Liver (tissue), 9 donors: Measurements from ENCODE around the gene BCKDK. TPM values are rescaled to one million over a fixed set of nuclear protein-coding genes. Genes with fewer than 3 reads are reported as not detected.

ENCODE experiments used
- DNase-seq: peaks from one replicate; pipeline ENCODE4 v3.0.0-alpha.2; 2017; ENCODE audit warnings: low spot score
- H3K27ac ChIP-seq, 2 donors: one replicate each; pipeline ENCODE4 v1.7.0; 2013; ENCODE audit warnings: inconsistent platforms in 2 of 2, low read length in 2 of 2, control low read depth in 1 of 2, low read depth in 1 of 2, mild to moderate bottlenecking in 1 of 2
- H3K27me3 ChIP-seq, 4 donors: one replicate each; pipeline versions ENCODE4 v1.6.1 to v1.7.0; 2013; ENCODE audit warnings: low read length in 3 of 4, inconsistent platforms in 1 of 4, mild to moderate bottlenecking in 1 of 4, moderate library complexity in 1 of 4; ENCODE audit not compliant: control insufficient read depth in 4 of 4, insufficient read depth in 4 of 4
- H3K36me3 ChIP-seq, 4 donors: one replicate each; pipeline versions ENCODE4 v1.6.1 to v1.7.0; 2013; ENCODE audit warnings: low read length in 3 of 4, mild to moderate bottlenecking in 3 of 4, low read depth in 1 of 4, moderate library complexity in 1 of 4; ENCODE audit not compliant: control insufficient read depth in 4 of 4, insufficient read depth in 3 of 4
- H3K4me1 ChIP-seq, 4 donors: one replicate each; pipeline versions ENCODE4 v1.6.1 to v1.7.0; 2013; ENCODE audit warnings: low read length in 3 of 4, mild to moderate bottlenecking in 3 of 4, moderate library complexity in 1 of 4; ENCODE audit not compliant: control insufficient read depth in 4 of 4, insufficient read depth in 4 of 4
- H3K4me3 ChIP-seq, 3 donors: one replicate each; pipeline versions ENCODE4 v1.6.1 to v1.7.0; 2013; ENCODE audit warnings: low read length in 3 of 3, control low read depth in 1 of 3, low read depth in 1 of 3, mild to moderate bottlenecking in 1 of 3
- H3K9ac ChIP-seq, 2 donors: one replicate each; pipeline ENCODE4 v1.7.0; 2013; ENCODE audit warnings: low read length in 2 of 2, mild to moderate bottlenecking in 2 of 2, moderate library complexity in 2 of 2, control low read depth in 1 of 2, low read depth in 1 of 2
- H3K9me3 ChIP-seq, 4 donors: one replicate each; pipeline versions ENCODE4 v1.6.1 to v1.7.0; 2013; ENCODE audit warnings: low read length in 3 of 4; ENCODE audit not compliant: control insufficient read depth in 4 of 4
- ATF3 ChIP-seq: IDR thresholded peaks from 2 replicates; pipeline ENCODE4 v1.6.1; 2016; ENCODE audit warnings: antibody characterized with exemption
- EGR1 ChIP-seq, 2 donors: IDR thresholded peaks; 2 replicates each; pipeline ENCODE4 v1.6.1; 2016 to 2018; ENCODE audit warnings: antibody characterized with exemption in 2 of 2, low read depth in 2 of 2
- FOXA2 ChIP-seq: IDR thresholded peaks from 2 replicates; pipeline ENCODE4 v1.6.1; 2016; ENCODE audit warnings: antibody characterized with exemption
- GABPA ChIP-seq, 2 donors: IDR thresholded peaks in 1 of 2; conservative IDR thresholded peaks in 1 of 2; 2 replicates each; pipeline ENCODE4 v1.6.1; 2016; ENCODE audit warnings: antibody characterized with exemption in 2 of 2, mild to moderate bottlenecking in 1 of 2, moderate library complexity in 1 of 2
- JUND ChIP-seq, 2 donors: IDR thresholded peaks; 2 replicates each; pipeline ENCODE4 v1.6.1; 2016; ENCODE audit warnings: antibody characterized with exemption in 2 of 2
- NR2F2 ChIP-seq: IDR thresholded peaks from 2 replicates; pipeline ENCODE4 v1.6.1; 2016; ENCODE audit warnings: antibody characterized with exemption
- SP1 ChIP-seq: IDR thresholded peaks from 2 replicates; pipeline ENCODE4 v1.6.1; 2018; ENCODE audit warnings: antibody characterized with exemption, mild to moderate bottlenecking
- TAF1 ChIP-seq: conservative IDR thresholded peaks from 2 replicates; pipeline ENCODE4 v1.6.1; 2016; ENCODE audit warnings: antibody characterized with exemption, mild to moderate bottlenecking
- YY1 ChIP-seq: IDR thresholded peaks from 2 replicates; pipeline ENCODE4 v1.6.1; 2016; ENCODE audit warnings: antibody characterized with exemption, mild to moderate bottlenecking
- WGBS: extraction: QIAGEN DNeasy Blood & Tissue Kit; methylation state at CpG from one replicate; pipeline ENCODE4 v1.1.7; 2013; 5-methylcytosine and 5-hydroxymethylcytosine counted together
- polyA plus RNA-seq, 2 donors: library from polyadenylated mRNA; stranded (reverse) in 1 of 2; unstranded in 1 of 2; fragments of 200-250 nt in 1 of 2; fragments of >200 nt in 1 of 2; fragmentation: Nextera tagmentation in 1 of 2; extraction: Ambion mirVana in 1 of 2; gene quantifications; one replicate each; pipeline versions ENCODE4 v1.2.1 to v1.2.3, GENCODE V29; 2013 to 2015
- total RNA-seq, 2 donors: library from RNA; depleted of rRNA; stranded (reverse); fragments of >200 nt; gene quantifications; one replicate each; pipeline ENCODE4 v1.2.3, GENCODE V29; 2014
- TF ChIP-seq, protein P1 (sequence below): fragments of 150-350 bp; IDR thresholded peaks from 2 replicates; pipeline ENCODE4 v1.5.1; 2017; ENCODE audit warnings: improper control_type of control experiment, low read depth, low read length; ENCODE audit not compliant: missing input control
- TF ChIP-seq, protein P2 (sequence below): IDR thresholded peaks from 2 replicates; pipeline ENCODE4 v1.6.1; 2016; ENCODE audit warnings: antibody characterized with exemption, mild to moderate bottlenecking
- TF ChIP-seq, protein P3 (sequence below): IDR thresholded peaks from 2 replicates; pipeline ENCODE4 v1.6.1; 2016; ENCODE audit warnings: antibody characterized with exemption
- donor health status: healthy.
- donor health status: healthy.
- donor health status: healthy.
- donor health status: healthy.
- donor health status: healthy.

Gene BCKDK
- total and polyA plus RNA-seq, 4 donors, result 10.0 to 41.6 (median 34.9) TPM

DNA sequence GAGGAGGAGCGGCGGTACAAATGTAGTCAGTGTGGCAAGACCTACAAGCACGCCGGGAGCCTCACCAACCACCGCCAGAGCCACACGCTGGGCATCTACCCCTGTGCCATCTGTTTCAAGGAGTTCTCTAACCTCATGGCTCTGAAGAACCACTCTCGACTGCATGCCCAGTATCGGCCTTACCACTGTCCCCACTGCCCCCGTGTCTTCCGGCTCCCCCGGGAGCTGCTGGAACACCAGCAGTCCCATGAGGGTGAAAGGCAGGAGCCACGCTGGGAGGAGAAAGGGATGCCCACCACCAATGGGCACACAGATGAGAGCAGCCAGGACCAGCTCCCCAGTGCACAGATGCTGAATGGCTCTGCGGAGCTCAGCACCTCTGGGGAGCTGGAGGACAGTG, 31.2 kb upstream of the BCKDK start:
- WGBS, result 97% methylated on average over 13 of the region's 13 CpGs

DNA sequence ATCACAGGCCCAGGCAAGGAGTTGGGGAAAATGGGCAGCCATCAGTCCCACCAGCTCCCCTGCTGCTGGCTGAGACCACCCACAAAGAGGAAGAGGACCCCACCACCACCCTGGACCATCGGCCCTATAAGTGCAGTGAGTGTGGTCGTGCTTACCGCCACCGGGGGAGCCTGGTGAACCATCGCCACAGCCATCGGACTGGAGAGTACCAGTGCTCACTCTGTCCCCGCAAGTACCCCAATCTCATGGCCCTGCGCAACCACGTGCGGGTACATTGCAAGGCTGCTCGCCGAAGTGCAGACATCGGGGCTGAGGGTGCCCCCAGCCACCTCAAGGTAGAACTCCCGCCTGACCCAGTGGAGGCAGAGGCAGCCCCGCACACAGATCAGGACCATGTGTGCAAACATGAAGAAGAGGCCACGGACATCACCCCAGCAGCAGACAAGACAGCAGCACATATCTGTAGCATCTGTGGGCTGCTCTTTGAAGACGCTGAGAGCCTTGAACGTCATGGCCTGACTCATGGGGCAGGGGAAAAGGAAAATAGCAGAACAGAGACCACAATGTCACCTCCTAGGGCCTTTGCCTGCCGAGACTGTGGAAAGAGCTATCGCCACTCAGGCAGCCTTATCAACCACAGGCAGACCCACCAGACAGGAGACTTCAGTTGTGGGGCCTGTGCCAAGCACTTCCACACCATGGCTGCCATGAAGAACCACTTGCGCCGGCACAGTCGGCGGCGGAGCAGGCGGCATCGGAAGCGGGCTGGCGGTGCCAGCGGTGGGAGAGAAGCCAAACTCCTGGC, 30.4 kb upstream of the BCKDK start:
- WGBS, result 96% methylated on average over 30 of the region's 30 CpGs
- Histone ChIP-seq H3K27me3 (no peaks in the 10 kb centered on the region), H3K9ac (no peak overlapping the region), H3K4me3 (no peak overlapping the region), H3K4me1 (peaks cover 0 to 16% (median 9%) of the 10 kb centered on the region in 4 donors), H3K27ac (no peak overlapping the region), H3K36me3 (peaks cover 4 to 46% (median 18%) of the 10 kb centered on the region in 4 donors), H3K9me3 (no peaks in the 10 kb centered on the region)
- TF ChIP-seq JUND (IDR thresholded peaks at IDR 0.05) (no peak), EGR1 (IDR thresholded peaks at IDR 0.05; ENCODE audit: low read depth in 2 of 2) (no peak)
- TF ChIP-seq, protein P1, sequence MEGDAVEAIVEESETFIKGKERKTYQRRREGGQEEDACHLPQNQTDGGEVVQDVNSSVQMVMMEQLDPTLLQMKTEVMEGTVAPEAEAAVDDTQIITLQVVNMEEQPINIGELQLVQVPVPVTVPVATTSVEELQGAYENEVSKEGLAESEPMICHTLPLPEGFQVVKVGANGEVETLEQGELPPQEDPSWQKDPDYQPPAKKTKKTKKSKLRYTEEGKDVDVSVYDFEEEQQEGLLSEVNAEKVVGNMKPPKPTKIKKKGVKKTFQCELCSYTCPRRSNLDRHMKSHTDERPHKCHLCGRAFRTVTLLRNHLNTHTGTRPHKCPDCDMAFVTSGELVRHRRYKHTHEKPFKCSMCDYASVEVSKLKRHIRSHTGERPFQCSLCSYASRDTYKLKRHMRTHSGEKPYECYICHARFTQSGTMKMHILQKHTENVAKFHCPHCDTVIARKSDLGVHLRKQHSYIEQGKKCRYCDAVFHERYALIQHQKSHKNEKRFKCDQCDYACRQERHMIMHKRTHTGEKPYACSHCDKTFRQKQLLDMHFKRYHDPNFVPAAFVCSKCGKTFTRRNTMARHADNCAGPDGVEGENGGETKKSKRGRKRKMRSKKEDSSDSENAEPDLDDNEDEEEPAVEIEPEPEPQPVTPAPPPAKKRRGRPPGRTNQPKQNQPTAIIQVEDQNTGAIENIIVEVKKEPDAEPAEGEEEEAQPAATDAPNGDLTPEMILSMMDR, result no peak
- DNase-seq, result no peak

More for the DNA sequence above, 31.2 kb upstream of the BCKDK start:
- DNase-seq, result no peak
- Histone ChIP-seq H3K27me3 (no peaks in the 10 kb centered on the region), H3K27ac (no peak overlapping the region), H3K9ac (no peak overlapping the region), H3K36me3 (peaks cover 4 to 46% (median 18%) of the 10 kb centered on the region in 4 donors), H3K9me3 (no peaks in the 10 kb centered on the region), H3K4me1 (peaks cover 0 to 23% (median 17%) of the 10 kb centered on the region in 4 donors), H3K4me3 (no peak overlapping the region)
- TF ChIP-seq TAF1 (no peak), SP1 (no peak)

DNA sequence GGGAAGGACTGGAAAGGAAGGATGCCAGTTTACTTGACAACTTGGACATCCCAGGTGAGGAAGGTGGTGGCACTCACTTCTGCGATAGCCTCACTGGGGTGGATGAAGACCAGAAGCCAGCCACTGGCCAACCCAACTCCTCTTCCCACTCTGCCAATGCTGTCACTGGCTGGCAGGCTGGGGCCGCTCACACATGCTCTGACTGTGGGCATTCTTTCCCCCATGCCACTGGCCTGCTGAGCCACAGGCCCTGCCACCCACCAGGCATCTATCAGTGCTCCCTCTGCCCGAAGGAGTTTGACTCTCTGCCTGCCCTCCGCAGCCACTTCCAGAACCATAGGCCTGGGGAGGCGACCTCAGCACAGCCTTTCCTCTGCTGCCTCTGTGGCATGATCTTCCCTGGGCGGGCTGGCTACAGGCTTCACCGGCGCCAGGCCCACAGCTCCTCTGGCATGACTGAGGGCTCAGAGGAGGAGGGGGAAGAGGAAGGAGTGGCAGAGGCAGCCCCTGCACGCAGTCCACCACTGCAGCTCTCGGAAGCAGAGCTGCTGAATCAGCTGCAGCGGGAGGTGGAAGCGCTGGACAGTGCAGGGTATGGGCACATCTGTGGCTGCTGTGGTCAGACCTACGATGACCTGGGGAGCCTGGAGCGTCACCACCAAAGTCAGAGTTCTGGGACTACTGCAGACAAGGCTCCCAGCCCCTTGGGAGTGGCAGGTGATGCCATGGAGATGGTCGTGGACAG, 29.4 kb upstream of the BCKDK start:
- H3K4me3 ChIP-seq, result no peak overlapping the region
- H3K9me3 ChIP-seq, result no peaks in the 10 kb centered on the region
- peaks cover 4 to 53% (median 20%) of the 10 kb centered on the region in 4 donors for H3K36me3 ChIP-seq
- WGBS, result 93% methylated on average over 15 of the region's 15 CpGs
- TF ChIP-seq GABPA (IDR thresholded peaks at IDR 0.05 in 1 of 2, conservative IDR thresholded peaks at IDR 0.05 in 1 of 2) (no peak), JUND (IDR thresholded peaks at IDR 0.05) (no peak), ATF3 (no peak), FOXA2 (no peak), TAF1 (no peak), YY1 (no peak), NR2F2 (no peak), EGR1 (IDR thresholded peaks at IDR 0.05; ENCODE audit: low read depth in 2 of 2) (no peak)
- TF ChIP-seq, protein P2, sequence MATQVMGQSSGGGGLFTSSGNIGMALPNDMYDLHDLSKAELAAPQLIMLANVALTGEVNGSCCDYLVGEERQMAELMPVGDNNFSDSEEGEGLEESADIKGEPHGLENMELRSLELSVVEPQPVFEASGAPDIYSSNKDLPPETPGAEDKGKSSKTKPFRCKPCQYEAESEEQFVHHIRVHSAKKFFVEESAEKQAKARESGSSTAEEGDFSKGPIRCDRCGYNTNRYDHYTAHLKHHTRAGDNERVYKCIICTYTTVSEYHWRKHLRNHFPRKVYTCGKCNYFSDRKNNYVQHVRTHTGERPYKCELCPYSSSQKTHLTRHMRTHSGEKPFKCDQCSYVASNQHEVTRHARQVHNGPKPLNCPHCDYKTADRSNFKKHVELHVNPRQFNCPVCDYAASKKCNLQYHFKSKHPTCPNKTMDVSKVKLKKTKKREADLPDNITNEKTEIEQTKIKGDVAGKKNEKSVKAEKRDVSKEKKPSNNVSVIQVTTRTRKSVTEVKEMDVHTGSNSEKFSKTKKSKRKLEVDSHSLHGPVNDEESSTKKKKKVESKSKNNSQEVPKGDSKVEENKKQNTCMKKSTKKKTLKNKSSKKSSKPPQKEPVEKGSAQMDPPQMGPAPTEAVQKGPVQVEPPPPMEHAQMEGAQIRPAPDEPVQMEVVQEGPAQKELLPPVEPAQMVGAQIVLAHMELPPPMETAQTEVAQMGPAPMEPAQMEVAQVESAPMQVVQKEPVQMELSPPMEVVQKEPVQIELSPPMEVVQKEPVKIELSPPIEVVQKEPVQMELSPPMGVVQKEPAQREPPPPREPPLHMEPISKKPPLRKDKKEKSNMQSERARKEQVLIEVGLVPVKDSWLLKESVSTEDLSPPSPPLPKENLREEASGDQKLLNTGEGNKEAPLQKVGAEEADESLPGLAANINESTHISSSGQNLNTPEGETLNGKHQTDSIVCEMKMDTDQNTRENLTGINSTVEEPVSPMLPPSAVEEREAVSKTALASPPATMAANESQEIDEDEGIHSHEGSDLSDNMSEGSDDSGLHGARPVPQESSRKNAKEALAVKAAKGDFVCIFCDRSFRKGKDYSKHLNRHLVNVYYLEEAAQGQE, result no peak
- TF ChIP-seq, protein P3, sequence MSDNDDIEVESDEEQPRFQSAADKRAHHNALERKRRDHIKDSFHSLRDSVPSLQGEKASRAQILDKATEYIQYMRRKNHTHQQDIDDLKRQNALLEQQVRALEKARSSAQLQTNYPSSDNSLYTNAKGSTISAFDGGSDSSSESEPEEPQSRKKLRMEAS, result no peak
- TF ChIP-seq, protein P1, result no peak
- no peak overlapping the region for H3K9ac ChIP-seq
- no peak overlapping the region for H3K27ac ChIP-seq
- DNase-seq, result no peak
- peaks cover 0 to 13% (median 8%) of the 10 kb centered on the region in 4 donors for H3K4me1 ChIP-seq
- H3K27me3 ChIP-seq, result no peaks in the 10 kb centered on the region
